B cell (primary cell): ENCODE measurements around the gene GRID1. TPM values are rescaled to one million over a fixed set of nuclear protein-coding genes. Genes with fewer than 3 reads are reported as not detected.

ENCODE experiments used
- ATAC-seq: fragments of 200-7000 bp; cut with Tn5 transposase; one replicate; pipeline ENCODE4 v1.10.0; 2021; ENCODE audit warnings: low read depth, mild to moderate bottlenecking, moderate number of reproducible peaks, moderate library complexity
- CTCF ChIA-PET: fragments of 350-600 bp; sonication (Branson Sonifier 250); formaldehyde crosslinking; loops from one replicate; lab custom pipeline; 2021; ENCODE audit warnings: antibody characterized with exemption, inconsistent platforms; lab: Charles Lee
- POLR2A ChIA-PET: fragments of 350-600 bp; sonication (Branson Sonifier 250); formaldehyde crosslinking; loops from one replicate; lab custom pipeline; 2021; ENCODE audit warnings: antibody characterized with exemption; lab: Charles Lee
- DNase-seq: peaks from one replicate; pipeline ENCODE4 v3.0.0; 2013
- H2AFZ ChIP-seq: 2 replicates; pipeline ENCODE4 v1.6.1; 2012; ENCODE audit warnings: mild to moderate bottlenecking, low read depth, low read length; ENCODE audit not compliant: insufficient read depth, poor library complexity, severe bottlenecking
- H3K27ac ChIP-seq, 2 donors: 1 replicate in 1 of 2; 2 replicates in 1 of 2; pipeline ENCODE4 v1.5.1; 2012 to 2013; ENCODE audit warnings: low read length in 2 of 2, mild to moderate bottlenecking in 2 of 2, moderate library complexity in 1 of 2
- H3K27me3 ChIP-seq, 4 experiments: fragments of 200-600 bp in 1 of 4; sonication (generic) in 1 of 4; replicated peaks in 1 of 4; 1 replicate in 2 of 4; 2 replicates in 2 of 4; pipeline versions ENCODE4 v1.6.1 to v1.7.0; 2013 to 2016; ENCODE audit warnings: low read length in 3 of 4, mild to moderate bottlenecking in 2 of 4, mixed read lengths in 1 of 4, moderate library complexity in 1 of 4; ENCODE audit not compliant: insufficient read depth in 4 of 4, control insufficient read depth in 3 of 4; ENCODE audit errors: control extremely low read depth in 1 of 4
- H3K36me3 ChIP-seq, 2 experiments: replicated peaks in 1 of 2; 1 replicate in 1 of 2; 2 replicates in 1 of 2; pipeline versions ENCODE4 v1.6.1 to v1.7.1; 2013; ENCODE audit warnings: low read length in 1 of 2; ENCODE audit not compliant: insufficient read depth in 2 of 2, control insufficient read depth in 1 of 2; ENCODE audit errors: control extremely low read depth in 1 of 2, extremely low read depth in 1 of 2
- H3K4me1 ChIP-seq, 2 donors: fragments of 200-600 bp in 1 of 2; sonication (generic) in 1 of 2; 1 replicate in 1 of 2; 2 replicates in 1 of 2; pipeline versions ENCODE4 v1.5.1 to v1.6.1; 2013 to 2017; ENCODE audit warnings: low read length in 2 of 2; ENCODE audit not compliant: control insufficient read depth in 2 of 2, insufficient read depth in 2 of 2
- H3K4me2 ChIP-seq: replicated peaks from 2 replicates; pipeline ENCODE3; 2012; ENCODE audit warnings: mild to moderate bottlenecking, low read depth, low read length; ENCODE audit not compliant: poor library complexity, severe bottlenecking
- H3K4me3 ChIP-seq, 5 experiments: fragments of 200-600 bp in 1 of 5; sonication (generic) in 1 of 5; 1 replicate in 3 of 5; 2 replicates in 2 of 5; pipeline versions ENCODE4 v1.5.1 to v1.7.0; 2011 to 2016; ENCODE audit warnings: low read length in 4 of 5, mild to moderate bottlenecking in 4 of 5, low read depth in 2 of 5, control low read depth in 1 of 5, moderate library complexity in 1 of 5; ENCODE audit not compliant: insufficient read depth in 1 of 5; ENCODE audit errors: control extremely low read depth in 1 of 5, extremely low read depth in 1 of 5
- H3K79me2 ChIP-seq: fragments of 200-600 bp; sonication (generic); one replicate; pipeline ENCODE4 v1.6.0; 2016; ENCODE audit warnings: low read length; ENCODE audit not compliant: control insufficient read depth, insufficient read depth
- H3K9ac ChIP-seq: fragments of 200-600 bp; sonication (generic); 2 replicates; pipeline ENCODE4 v1.6.1; 2017; ENCODE audit warnings: mild to moderate bottlenecking, low read length, moderate library complexity
- H3K9me3 ChIP-seq, 3 donors: one replicate each; pipeline versions ENCODE4 v1.6.1 to v1.7.1; 2013; ENCODE audit warnings: low read length in 2 of 3; ENCODE audit not compliant: control insufficient read depth in 2 of 3, insufficient read depth in 1 of 3; ENCODE audit errors: control extremely low read depth in 1 of 3
- H4K20me1 ChIP-seq: 2 replicates; pipeline ENCODE4 v1.6.0; 2012; ENCODE audit warnings: mild to moderate bottlenecking, low read length; ENCODE audit not compliant: insufficient read depth, control insufficient read depth, poor library complexity, severe bottlenecking
- H3K27ac Mint-ChIP-seq: one replicate; pipeline ENCODE4 v1.8.0; 2021; ENCODE audit warnings: mixed read lengths
- H3K27me3 Mint-ChIP-seq: one replicate; pipeline ENCODE4 v1.8.0; 2021; ENCODE audit warnings: mixed read lengths
- H3K4me1 Mint-ChIP-seq: one replicate; pipeline ENCODE4 v1.8.0; 2021; ENCODE audit warnings: mixed read lengths
- H3K4me3 Mint-ChIP-seq: one replicate; pipeline ENCODE4 v1.8.0; 2021; ENCODE audit warnings: mixed read lengths
- H3K9me3 Mint-ChIP-seq: one replicate; pipeline ENCODE4 v1.8.0; 2022; ENCODE audit warnings: mixed read lengths; ENCODE audit not compliant: insufficient read depth
- EZH2 ChIP-seq: IDR thresholded peaks from 2 replicates; pipeline ENCODE4 v1.6.1; 2012; ENCODE audit warnings: borderline replicate concordance, low read depth, mild to moderate bottlenecking, moderate library complexity, low read length; ENCODE audit not compliant: insufficient read depth, poor library complexity, severe bottlenecking
- WGBS: methylation state at CpG from one replicate; pipeline ENCODE4 v1.1.5; 2013; ENCODE audit warnings: missing lambda C conversion rate; ENCODE audit not compliant: insufficient coverage; 5-methylcytosine and 5-hydroxymethylcytosine counted together
- intact Hi-C: fragments of 100-400 bp; cut with micrococcal nuclease; formaldehyde crosslinking; loops from one replicate; pipeline ENCODE4 v1.10.0; 2022
- polyA plus RNA-seq: library from polyadenylated mRNA; depleted of rRNA; stranded (reverse); fragments of >200 nt; gene quantifications from 2 replicates; pipeline ENCODE4 v1.2.3, GENCODE V29; 2012
- total RNA-seq, 2 donors: library from RNA; stranded (reverse); fragments of 120-200 nt in 1 of 2; gene quantifications; 1 replicate in 1 of 2; 2 replicates in 1 of 2; pipeline versions ENCODE4 v1.2.3 to v1.2.4, GENCODE V29; 2013 to 2022
- TF ChIP-seq, protein P1 (sequence below): fragments of 200-600 bp; IDR thresholded peaks from one replicate; pipeline ENCODE4 v1.8.0; 2022; ENCODE audit warnings: antibody characterized with exemption, mild to moderate bottlenecking

Gene GRID1
- total and polyA plus RNA-seq, 2 donors (not counting 1 experiment from before 2014, with no cell fraction given): not detected

DNA sequence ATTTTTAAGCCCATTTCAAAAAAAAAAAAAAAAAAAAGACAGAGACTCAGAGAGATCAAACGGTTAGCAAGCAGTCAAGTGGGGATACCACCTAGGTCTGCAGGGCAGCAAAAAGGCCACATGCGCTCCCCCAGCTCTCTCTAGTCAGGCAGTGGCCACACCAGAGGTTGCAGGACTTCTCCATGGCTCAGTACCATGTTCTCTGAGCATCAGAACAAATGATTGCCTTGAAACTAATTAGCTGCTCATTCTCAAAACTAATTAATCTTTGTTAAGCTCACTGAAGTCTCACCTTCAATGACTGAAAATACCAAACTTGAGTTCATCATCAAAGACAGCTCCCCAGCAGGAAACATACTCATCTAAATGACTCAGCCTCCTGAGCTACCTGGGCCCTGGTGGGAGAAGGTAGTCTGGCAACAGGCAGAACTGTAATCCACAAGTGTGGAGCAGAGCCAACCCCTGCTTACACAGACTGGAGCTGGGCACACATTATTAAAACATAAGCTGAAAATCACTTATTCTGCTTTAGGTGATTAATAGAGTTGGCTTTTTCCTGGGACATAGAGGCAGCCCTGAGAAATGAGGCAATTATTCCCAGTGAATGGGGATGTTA, 319.6 kb downstream of the GRID1 start:
- no peaks in the 10 kb centered on the region for H3K4me1 Mint-ChIP-seq
- H3K27me3 Mint-ChIP-seq: peaks cover 22% of the 10 kb centered on the region
- no peaks in the 10 kb centered on the region for H3K27me3 ChIP-seq
- H4K20me1 ChIP-seq: no peaks in the 10 kb centered on the region
- 71% methylated on average over 2 of the region's 2 CpGs for WGBS
- H3K27ac Mint-ChIP-seq: no peak overlapping the region
- ChIA-PET CTCF (interaction anchor here (0.7 kb wide), 1 partner anchor 851 kb away, joined by 5 read pairs; no protein-coding TSS in a partner anchor), POLR2A (no interaction called here)
- H3K4me3 ChIP-seq: no peak overlapping the region
- H3K9me3 ChIP-seq: no peaks in the 10 kb centered on the region
- intact Hi-C loops: no loop called here
- TF ChIP-seq, protein P1, sequence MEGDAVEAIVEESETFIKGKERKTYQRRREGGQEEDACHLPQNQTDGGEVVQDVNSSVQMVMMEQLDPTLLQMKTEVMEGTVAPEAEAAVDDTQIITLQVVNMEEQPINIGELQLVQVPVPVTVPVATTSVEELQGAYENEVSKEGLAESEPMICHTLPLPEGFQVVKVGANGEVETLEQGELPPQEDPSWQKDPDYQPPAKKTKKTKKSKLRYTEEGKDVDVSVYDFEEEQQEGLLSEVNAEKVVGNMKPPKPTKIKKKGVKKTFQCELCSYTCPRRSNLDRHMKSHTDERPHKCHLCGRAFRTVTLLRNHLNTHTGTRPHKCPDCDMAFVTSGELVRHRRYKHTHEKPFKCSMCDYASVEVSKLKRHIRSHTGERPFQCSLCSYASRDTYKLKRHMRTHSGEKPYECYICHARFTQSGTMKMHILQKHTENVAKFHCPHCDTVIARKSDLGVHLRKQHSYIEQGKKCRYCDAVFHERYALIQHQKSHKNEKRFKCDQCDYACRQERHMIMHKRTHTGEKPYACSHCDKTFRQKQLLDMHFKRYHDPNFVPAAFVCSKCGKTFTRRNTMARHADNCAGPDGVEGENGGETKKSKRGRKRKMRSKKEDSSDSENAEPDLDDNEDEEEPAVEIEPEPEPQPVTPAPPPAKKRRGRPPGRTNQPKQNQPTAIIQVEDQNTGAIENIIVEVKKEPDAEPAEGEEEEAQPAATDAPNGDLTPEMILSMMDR: no peak
- no peak for TF ChIP-seq EZH2
- H3K4me3 Mint-ChIP-seq: no peak overlapping the region
- H3K4me2 ChIP-seq: no peak overlapping the region
- no peak overlapping the region for H2AFZ ChIP-seq
- no peak overlapping the region for H3K27ac ChIP-seq
- no peaks in the 10 kb centered on the region for H3K4me1 ChIP-seq
- H3K9me3 Mint-ChIP-seq: no peaks in the 10 kb centered on the region
- H3K79me2 ChIP-seq: no peaks in the 10 kb centered on the region
- no peak for DNase-seq
- no peak overlapping the region for H3K9ac ChIP-seq
- H3K36me3 ChIP-seq: no peaks in the 10 kb centered on the region
- no peak for ATAC-seq

DNA sequence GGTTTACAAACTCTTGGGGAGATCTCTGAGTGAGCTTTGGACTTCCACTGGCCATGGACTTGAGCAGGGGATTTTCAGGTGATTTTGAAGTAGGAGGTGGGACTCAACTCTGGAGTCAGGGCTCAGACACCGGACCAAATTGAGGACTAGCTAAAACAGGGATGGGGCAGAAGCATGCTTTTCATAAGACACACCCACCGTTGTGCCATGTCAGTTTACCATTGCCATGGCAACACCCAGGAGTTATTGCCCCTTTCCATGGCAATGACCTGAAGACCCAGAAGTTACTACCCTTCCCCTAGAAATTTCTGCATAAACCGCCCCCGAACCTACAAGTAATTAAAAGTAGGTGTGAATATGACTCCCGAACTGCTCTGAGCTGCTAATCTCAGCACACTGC, 320.7 kb downstream of the GRID1 start:
- DNase-seq (no peak), ATAC-seq (no peak)
- no peaks in the 10 kb centered on the region for H4K20me1 ChIP-seq
- H3K4me1 ChIP-seq: no peaks in the 10 kb centered on the region
- H3K9ac ChIP-seq: no peak overlapping the region
- H3K36me3 ChIP-seq: no peaks in the 10 kb centered on the region
- no peak overlapping the region for H3K4me3 Mint-ChIP-seq
- H3K27ac Mint-ChIP-seq: no peak overlapping the region
- H3K27me3 ChIP-seq: no peaks in the 10 kb centered on the region
- TF ChIP-seq EZH2: no peak
- TF ChIP-seq, protein P1: no peak
- no peaks in the 10 kb centered on the region for H3K4me1 Mint-ChIP-seq
- no peaks in the 10 kb centered on the region for H3K9me3 Mint-ChIP-seq
- H3K4me3 ChIP-seq: no peak overlapping the region
- 90% methylated on average over 2 of the region's 5 CpGs for WGBS
- peaks cover 22% of the 10 kb centered on the region for H3K27me3 Mint-ChIP-seq
- H3K4me2 ChIP-seq: no peak overlapping the region
- no peak overlapping the region for H3K27ac ChIP-seq
- ChIA-PET POLR2A (no interaction called here), CTCF (no interaction called here)
- H3K9me3 ChIP-seq: no peaks in the 10 kb centered on the region
- H2AFZ ChIP-seq: no peak overlapping the region
- no peaks in the 10 kb centered on the region for H3K79me2 ChIP-seq
- intact Hi-C loops: no loop called here
